A673 (cell line): ENCODE results near the gene HBZ. TPM values are rescaled to one million over a fixed set of nuclear protein-coding genes. Genes with fewer than 3 reads are reported as not detected.
"Not testable (repeated sequence)": the region's sequence is repeated elsewhere in the genome, so short reads cannot be mapped to it uniquely, and the experiment has no call there.

ENCODE experiments used
- BruUV-seq: library from RNA; stranded (reverse); fragments of 400-500 nt; replicated peaks from 2 replicates; lab custom pipeline; 2021; lab: Mats Ljungman, UMichigan
- CTCF ChIA-PET: fragments of 300-600 bp; sonication (Branson Sonifier 250); formaldehyde crosslinking; loops from one replicate; lab custom pipeline; 2022; ENCODE audit warnings: antibody characterized with exemption; lab: Charles Lee
- POLR2A ChIA-PET: fragments of 300-600 bp; sonication (Branson Sonifier 250); formaldehyde crosslinking; loops from one replicate; lab custom pipeline; 2022; ENCODE audit warnings: antibody characterized with exemption; ENCODE audit not compliant: low non-redundant PET; lab: Charles Lee
- DNase-seq: peaks from one replicate; pipeline ENCODE4 v3.0.0-alpha.2; 2015; ENCODE audit warnings: low spot score
- H3K27ac ChIP-seq: fragments of 200-600 bp; sonication (generic); 2 replicates; pipeline ENCODE4 v1.5.1; 2016; ENCODE audit warnings: mixed run types, low read depth, mild to moderate bottlenecking, mixed read lengths, antibody characterized with exemption, low read length; ENCODE audit not compliant: poor library complexity, severe bottlenecking
- H3K27me3 ChIP-seq: fragments of 200-600 bp; sonication (generic); replicated peaks from 2 replicates; pipeline ENCODE4 v1.6.1; 2017; ENCODE audit warnings: mixed run types, low read depth, mild to moderate bottlenecking, mixed read lengths, antibody characterized with exemption, low read length; ENCODE audit not compliant: insufficient read depth, poor library complexity
- H3K36me3 ChIP-seq: fragments of 200-600 bp; sonication (generic); 2 replicates; pipeline ENCODE4 v1.6.1; 2016; ENCODE audit warnings: mixed run types, mild to moderate bottlenecking, mixed read lengths, antibody characterized with exemption, low read length; ENCODE audit not compliant: insufficient read depth, poor library complexity, severe bottlenecking
- H3K4me1 ChIP-seq: fragments of 200-600 bp; sonication (generic); 2 replicates; pipeline ENCODE4 v1.6.1; 2017; ENCODE audit warnings: mixed run types, mild to moderate bottlenecking, mixed read lengths, antibody characterized with exemption, low read length; ENCODE audit not compliant: insufficient read depth, poor library complexity, severe bottlenecking
- H3K4me3 ChIP-seq: fragments of 200-600 bp; sonication (generic); 2 replicates; pipeline ENCODE4 v1.5.1; 2016; ENCODE audit warnings: low read depth, mixed run types, mild to moderate bottlenecking, mixed read lengths, low read length; ENCODE audit not compliant: poor library complexity, severe bottlenecking
- H3K9me3 ChIP-seq: fragments of 200-600 bp; sonication (generic); 2 replicates; pipeline ENCODE4 v1.6.1; 2016; ENCODE audit warnings: mixed run types, low read depth, mild to moderate bottlenecking, mixed read lengths, antibody characterized with exemption, low read length; ENCODE audit not compliant: poor library complexity, severe bottlenecking
- EZH2 ChIP-seq: fragments of 200-600 bp; sonication (generic); IDR thresholded peaks from 2 replicates; pipeline ENCODE4 v1.6.1; 2017; ENCODE audit warnings: borderline replicate concordance, low read depth, mild to moderate bottlenecking, mixed read lengths, antibody characterized with exemption, low read length; ENCODE audit not compliant: poor library complexity, severe bottlenecking
- intact Hi-C: fragments of 100-400 bp; cut with micrococcal nuclease; formaldehyde crosslinking; loops from one replicate; pipeline ENCODE4 v1.10.0; 2022; ENCODE audit not compliant: unreplicated experiment
- total RNA-seq: library from RNA; stranded (reverse); gene quantifications from 2 replicates; pipeline ENCODE4 v1.2.3, GENCODE V29; 2021
- TF ChIP-seq, protein P1 (sequence below): fragments of 300-800, 200-600 bp; sonication (generic); conservative IDR thresholded peaks from 2 replicates; pipeline ENCODE4 v1.5.1; 2017; ENCODE audit warnings: low read depth, mild to moderate bottlenecking, antibody characterized with exemption, low read length, moderate library complexity, mixed read lengths

Gene HBZ
- total RNA-seq, 1 experiment from 2014 or later, result not detected

DNA sequence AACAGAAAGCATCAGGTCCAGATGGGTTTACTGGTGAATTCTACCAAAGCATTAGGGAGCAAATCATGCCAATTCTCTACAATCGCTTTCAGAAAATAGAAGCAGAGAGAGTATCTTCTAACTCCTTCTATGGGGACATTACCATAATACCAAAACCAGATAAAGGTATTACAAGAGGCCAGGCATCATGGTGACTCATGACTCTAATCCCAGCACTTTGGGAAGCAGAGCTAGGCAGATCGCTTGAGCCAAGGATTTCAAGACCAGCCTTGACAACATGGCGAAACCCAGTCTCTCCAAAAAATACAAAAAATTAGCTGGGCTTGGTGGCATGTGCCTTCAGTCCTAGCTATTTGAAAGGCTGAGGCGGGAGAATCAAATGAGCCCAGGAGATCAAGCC is 50.8 kb downstream of the HBZ start:
- H3K4me3 ChIP-seq, result no peak overlapping the region
- BruUV-seq, result no TSS peak
- CTCF ChIA-PET, result interaction anchor here (1.0 kb wide), 1 partner anchor 14 kb away, joined by 3 read pairs; no protein-coding TSS in a partner anchor
- H3K9me3 ChIP-seq, result no peaks in the 10 kb centered on the region
- H3K27me3 ChIP-seq, result no peaks in the 10 kb centered on the region
- POLR2A ChIA-PET, result no interaction called here
- TF ChIP-seq EZH2, result no peak
- TF ChIP-seq, protein P1, sequence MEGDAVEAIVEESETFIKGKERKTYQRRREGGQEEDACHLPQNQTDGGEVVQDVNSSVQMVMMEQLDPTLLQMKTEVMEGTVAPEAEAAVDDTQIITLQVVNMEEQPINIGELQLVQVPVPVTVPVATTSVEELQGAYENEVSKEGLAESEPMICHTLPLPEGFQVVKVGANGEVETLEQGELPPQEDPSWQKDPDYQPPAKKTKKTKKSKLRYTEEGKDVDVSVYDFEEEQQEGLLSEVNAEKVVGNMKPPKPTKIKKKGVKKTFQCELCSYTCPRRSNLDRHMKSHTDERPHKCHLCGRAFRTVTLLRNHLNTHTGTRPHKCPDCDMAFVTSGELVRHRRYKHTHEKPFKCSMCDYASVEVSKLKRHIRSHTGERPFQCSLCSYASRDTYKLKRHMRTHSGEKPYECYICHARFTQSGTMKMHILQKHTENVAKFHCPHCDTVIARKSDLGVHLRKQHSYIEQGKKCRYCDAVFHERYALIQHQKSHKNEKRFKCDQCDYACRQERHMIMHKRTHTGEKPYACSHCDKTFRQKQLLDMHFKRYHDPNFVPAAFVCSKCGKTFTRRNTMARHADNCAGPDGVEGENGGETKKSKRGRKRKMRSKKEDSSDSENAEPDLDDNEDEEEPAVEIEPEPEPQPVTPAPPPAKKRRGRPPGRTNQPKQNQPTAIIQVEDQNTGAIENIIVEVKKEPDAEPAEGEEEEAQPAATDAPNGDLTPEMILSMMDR, result no peak
- H3K36me3 ChIP-seq, result peaks cover 82% of the 10 kb centered on the region
- peaks cover 14% of the 10 kb centered on the region for H3K4me1 ChIP-seq
- H3K27ac ChIP-seq, result no peak overlapping the region
- no peak for DNase-seq
- intact Hi-C loops, result no loop called here

DNA sequence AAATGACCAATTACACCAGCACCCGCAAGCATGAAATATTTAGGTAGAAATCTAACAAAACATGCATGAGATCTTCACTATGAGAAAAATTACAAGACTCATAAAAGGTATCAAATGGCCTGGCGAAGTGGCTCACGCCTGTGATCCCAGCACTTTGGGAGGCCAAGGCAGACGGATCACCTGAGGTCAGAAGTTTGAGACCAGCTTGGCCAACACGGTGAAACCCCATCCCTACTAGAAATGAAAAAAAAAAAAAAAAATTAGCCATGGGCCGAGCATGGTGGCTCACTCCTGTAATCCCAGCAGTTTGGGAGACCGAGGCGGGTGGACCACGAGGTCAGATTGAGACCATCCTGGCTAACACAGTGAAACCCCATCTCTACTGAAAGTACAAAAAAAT is 51.6 kb downstream of the HBZ start:
- Histone ChIP-seq H3K4me1 (peaks cover 14% of the 10 kb centered on the region), H3K36me3 (peaks cover 82% of the 10 kb centered on the region)
- POLR2A ChIA-PET, H3K4me3 ChIP-seq, intact Hi-C loops, H3K27me3 ChIP-seq, BruUV-seq, DNase-seq, H3K9me3 ChIP-seq, H3K27ac ChIP-seq: not testable (repeated sequence)
- CTCF ChIA-PET, result interaction anchor here (0.6 to 1.0 kb wide), 2 partner anchors 15 to 23 kb away, joined by 3 read pairs; no protein-coding TSS in a partner anchor

Other genes starting within 250 kb of the HBZ start
- 41.5 and 48.5 TPM in 2 replicates for gene POLR3K, start 99.0 kb upstream of the HBZ start, total RNA-seq
- 52.5 and 54.9 TPM in 2 replicates for gene SNRNP25, start 98.8 kb upstream of the HBZ start, total RNA-seq
- 5.8 TPM in 2 replicates for gene RHBDF1, start 80.0 kb upstream of the HBZ start, total RNA-seq
- gene MPG, start 74.4 kb upstream of the HBZ start, total RNA-seq, result 30.6 and 34.2 TPM in 2 replicates
- 61.6 and 62.6 TPM in 2 replicates for gene NPRL3, start 14.0 kb upstream of the HBZ start, total RNA-seq
- not detected in 2 replicates for gene HBM, start 13.3 kb downstream of the HBZ start, total RNA-seq
- 1.9 and 6.1 TPM in 2 replicates for gene HBA2, start 20.2 kb downstream of the HBZ start, total RNA-seq
- gene HBA1, start 24.0 kb downstream of the HBZ start, total RNA-seq, result 5.9 and 9.5 TPM in 2 replicates
- gene HBQ1, start 27.8 kb downstream of the HBZ start, total RNA-seq, result 1.2 and 5.2 TPM in 2 replicates
- gene LUC7L, start 76.8 kb downstream of the HBZ start, total RNA-seq, result 128 and 152 TPM in 2 replicates
- gene FAM234A, start 82.2 kb downstream of the HBZ start, total RNA-seq, result 72.4 and 82.1 TPM in 2 replicates
- not detected in 2 replicates for gene RGS11, start 123.3 kb downstream of the HBZ start, total RNA-seq
- 0.41 and 0.48 TPM in 2 replicates for gene ARHGDIG, start 127.9 kb downstream of the HBZ start, total RNA-seq
- 0.46 TPM in 1 of 2 replicates, not detected in the other for gene PDIA2, start 130.5 kb downstream of the HBZ start, total RNA-seq
- gene AXIN1, start 200.1 kb downstream of the HBZ start, total RNA-seq, result 32.7 and 38.2 TPM in 2 replicates
- 150 and 157 TPM in 2 replicates for gene MRPL28, start 217.9 kb downstream of the HBZ start, total RNA-seq
- gene PGAP6, start 229.3 kb downstream of the HBZ start, total RNA-seq, result 38.7 and 47.1 TPM in 2 replicates
- gene NME4, start 244.6 kb downstream of the HBZ start, total RNA-seq, result 261 and 321 TPM in 2 replicates
- 27.5 and 28.7 TPM in 2 replicates for gene DECR2, start 249.2 kb downstream of the HBZ start, total RNA-seq